Stimulated activated CD4-positive, alpha-beta T cell treated with anti-CD3 and anti-CD28 coated beads, Interleukin-15, amount 100 ng/mL, for 24 hours (primary cell): ENCODE results near the gene NAP1L3.
A peak's percentile ranks its signal among the peaks of the same experiment; 100 is the strongest.

Experiments used
- DNase-seq: peaks from one replicate; pipeline ENCODE4 v3.0.0-alpha.2; 2020

NAP1L3 gene, protein sequence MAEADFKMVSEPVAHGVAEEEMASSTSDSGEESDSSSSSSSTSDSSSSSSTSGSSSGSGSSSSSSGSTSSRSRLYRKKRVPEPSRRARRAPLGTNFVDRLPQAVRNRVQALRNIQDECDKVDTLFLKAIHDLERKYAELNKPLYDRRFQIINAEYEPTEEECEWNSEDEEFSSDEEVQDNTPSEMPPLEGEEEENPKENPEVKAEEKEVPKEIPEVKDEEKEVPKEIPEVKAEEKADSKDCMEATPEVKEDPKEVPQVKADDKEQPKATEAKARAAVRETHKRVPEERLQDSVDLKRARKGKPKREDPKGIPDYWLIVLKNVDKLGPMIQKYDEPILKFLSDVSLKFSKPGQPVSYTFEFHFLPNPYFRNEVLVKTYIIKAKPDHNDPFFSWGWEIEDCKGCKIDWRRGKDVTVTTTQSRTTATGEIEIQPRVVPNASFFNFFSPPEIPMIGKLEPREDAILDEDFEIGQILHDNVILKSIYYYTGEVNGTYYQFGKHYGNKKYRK

DNA sequence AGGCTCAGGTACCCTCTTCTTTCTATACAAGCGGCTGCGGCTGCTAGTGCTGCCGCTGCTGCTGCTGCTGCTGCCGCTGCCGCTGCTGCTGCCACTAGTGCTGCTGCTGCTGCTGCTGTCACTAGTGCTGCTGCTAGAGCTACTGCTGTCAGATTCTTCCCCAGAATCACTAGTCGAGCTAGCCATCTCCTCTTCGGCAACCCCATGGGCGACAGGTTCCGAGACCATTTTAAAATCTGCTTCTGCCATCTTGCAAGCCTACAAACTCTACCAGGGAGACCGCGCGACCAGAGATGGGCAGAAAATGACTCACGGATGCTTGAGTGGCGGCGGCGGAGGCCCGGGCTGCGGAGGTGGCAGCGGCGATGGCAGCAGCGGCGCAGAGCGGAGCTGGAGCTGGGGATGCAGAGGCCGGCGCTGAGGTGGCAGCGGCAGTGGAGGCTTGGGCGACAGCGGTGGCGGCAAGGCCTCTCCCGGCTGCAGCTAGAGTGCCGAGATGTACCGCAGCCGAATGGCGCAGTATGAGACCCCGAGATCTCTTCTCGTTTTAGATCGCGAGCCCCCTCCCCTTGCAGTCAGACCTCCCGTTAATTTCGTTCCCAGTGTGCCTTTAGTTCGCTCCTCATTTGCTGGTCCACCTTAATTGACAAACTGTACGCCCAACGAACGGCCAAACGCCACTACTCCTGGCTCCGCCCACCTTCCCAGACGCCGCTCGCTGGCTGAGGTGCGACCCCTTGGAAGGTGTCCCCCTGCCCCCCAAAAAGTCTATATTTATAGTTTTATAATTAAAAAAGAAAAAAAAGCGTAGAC is at the start of gene NAP1L3:
Gene NAP1L3, minus strand, starts transcription at position 523 of the 813 bp plus-strand sequence. Its CDS starts 274 bp downstream, at position 249.
- peak; percentile 70 for DNase-seq

DNA sequence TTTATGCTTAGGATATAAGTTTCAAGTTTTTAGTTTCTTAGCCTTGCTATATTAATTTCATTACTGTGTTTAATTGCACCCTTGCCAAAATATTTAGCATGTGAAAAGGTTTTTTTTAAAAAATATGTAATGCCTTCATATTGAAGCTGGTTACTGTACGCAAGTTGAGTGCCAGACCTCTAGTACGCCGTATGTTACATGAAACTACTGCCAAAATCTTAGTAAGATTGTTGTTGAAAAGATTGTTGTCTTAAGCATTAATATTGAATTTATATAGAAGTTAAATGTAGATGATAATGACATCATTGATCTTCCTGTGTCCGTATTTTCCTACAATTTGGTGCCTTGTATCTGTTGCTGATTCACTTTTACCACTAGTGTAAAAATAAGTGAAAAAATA is 37.7 kb upstream of the NAP1L3 start:
- no peak for DNase-seq

DNA sequence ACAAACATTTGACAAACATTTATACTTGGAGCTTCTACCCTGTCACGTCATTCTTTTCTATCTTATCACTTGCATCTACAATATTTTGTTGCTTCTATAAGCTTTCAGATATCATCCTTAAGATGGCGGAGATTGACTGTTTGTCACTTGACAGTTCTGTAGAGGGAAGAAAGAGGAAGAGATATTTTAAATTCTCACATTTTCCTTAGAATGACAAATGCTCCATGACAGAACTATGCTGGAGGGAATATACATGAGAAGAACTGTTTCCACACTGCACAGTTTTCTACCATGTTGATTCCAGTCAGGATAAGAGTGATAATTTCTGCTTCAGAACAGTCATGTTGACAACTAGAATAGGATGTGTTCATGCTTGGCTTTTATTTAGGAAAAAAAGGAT is 30.3 kb upstream of the NAP1L3 start:
- no peak for DNase-seq

DNA sequence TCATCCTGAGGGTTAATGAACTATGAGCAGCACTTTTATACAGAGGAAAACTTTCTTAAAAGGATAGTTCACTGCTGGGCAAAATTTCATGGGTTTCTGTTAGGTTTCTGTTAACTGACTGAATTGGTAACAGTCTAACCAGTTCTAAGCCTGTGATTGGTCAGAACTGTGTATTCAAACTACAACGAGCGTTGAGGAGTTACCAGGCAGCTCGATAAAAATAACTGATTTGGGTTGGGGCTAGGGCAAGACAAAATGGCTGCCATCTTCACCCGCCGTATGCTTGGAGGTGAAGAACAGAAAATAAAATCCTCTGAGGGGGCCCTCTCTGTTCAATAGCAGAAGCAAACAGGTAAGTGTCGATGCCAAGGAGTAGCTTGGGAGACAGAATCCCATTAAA is 22.6 kb upstream of the NAP1L3 start:
- DNase-seq = no peak

DNA sequence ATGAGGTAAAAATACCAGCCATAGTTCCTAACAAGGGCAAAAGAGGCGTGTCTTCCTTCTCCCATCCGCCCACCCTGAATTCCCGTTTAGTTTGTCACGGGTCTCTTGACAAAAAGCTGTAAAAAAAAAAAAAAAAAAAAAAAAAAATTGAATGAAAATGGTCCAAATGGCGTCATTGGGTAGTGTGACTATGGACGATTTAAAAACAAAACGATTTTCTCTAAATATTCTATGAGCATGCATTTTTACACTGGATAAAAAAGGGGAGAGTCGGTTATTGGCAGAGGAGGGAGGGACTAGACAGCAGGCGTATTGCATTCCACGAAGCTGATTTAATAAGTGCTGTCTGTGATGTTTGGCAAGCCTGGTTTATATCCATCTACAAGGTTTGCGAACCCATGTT is 492 bp upstream of the NAP1L3 start, which contains the start of gene FAM133A:
Gene FAM133A, plus strand, starts transcription at position 338 of the 403 bp plus-strand sequence. CDS start 35,214 bp downstream, outside the sequence.
- DNase-seq = no peak

DNA sequence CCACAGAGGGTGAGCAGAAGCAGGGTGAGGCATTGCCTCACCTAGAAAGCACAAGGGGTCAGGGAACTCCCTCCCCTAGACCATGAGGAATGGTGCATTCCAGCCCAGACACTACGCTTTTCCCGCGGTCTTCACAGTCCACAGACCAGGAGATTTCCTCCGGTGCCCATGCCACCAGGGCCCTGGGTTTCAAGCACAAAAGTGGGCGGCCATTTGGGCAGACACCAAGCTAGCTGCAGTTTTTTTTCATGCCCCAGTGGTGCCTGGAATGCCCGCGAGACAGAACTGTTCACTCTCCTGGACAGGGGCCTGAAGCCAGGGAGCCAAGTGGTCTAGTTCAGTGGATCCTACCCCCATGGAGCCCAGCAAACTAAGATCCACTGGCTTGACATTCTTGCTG is 12.8 kb downstream of the NAP1L3 start:
- DNase-seq = no peak

DNA sequence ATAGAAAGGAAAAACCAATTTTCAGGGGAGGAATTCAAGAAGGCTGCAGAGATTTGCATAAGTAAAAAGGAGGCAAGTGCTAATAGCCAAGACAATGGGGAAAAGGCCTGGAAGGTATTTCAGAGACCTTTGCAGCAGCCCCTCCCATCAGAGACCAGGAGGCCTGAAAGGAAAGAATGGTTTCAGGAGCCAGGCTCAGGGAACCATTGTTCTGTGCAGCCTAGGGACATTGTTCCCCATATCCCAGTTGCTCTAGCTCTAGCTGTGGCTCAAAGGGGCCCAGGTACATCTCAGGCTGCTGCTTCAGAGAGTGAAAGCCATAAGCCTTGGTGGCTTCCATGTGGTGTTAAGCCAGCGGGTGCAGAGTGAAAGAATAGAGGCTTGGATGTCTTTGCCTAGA is 24.0 kb downstream of the NAP1L3 start:
- DNase-seq = no peak

DNA sequence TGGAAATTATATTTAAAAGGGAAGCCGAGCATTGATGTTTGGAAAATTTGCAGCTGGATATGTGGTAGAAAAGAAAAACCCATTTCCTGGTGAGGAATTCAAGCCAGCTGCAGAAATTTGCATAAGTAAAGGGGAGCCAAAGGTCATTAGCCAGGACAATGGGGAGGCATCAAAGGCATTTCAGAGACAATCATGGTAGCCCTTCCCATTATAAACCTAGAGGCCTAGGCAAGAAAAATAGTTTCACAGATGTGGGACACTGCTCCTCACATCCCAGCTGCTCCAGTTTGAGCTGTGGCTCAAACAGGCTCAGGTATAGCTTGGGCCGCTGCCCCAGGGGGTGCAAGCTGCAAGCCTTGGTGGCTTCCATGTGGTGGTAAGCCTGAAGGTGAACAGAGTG is 35.8 kb downstream of the NAP1L3 start:
- DNase-seq = no peak
